K562 (cell line): ENCODE data around the gene UBL7. TPM values are rescaled to one million over a fixed set of nuclear protein-coding genes. Genes with fewer than 3 reads are reported as not detected.
A peak's percentile ranks its signal among the peaks of the same experiment; 100 is the strongest.

Source experiments
- ATAC-seq: fragments of 200-7000 bp; cut with Tn5 transposase; 3 replicates; pipeline ENCODE4 v1.9.1; 2020; ENCODE audit warnings: moderate library complexity
- BruUV-seq: library from RNA; stranded (reverse); fragments of 400-500 nt; replicated peaks from 2 replicates; lab custom pipeline; 2021; lab: Mats Ljungman, UMichigan
- CTCF ChIA-PET: fragments of 300-600 bp; formaldehyde crosslinking; extraction: SDS; loops from one replicate; lab custom pipeline; 2021; ENCODE audit warnings: low intra/inter-chr PET ratio; lab: Yijun Ruan, JAX
- POLR2A ChIA-PET: fragments of 300-600, 350-650 bp; sonication (Branson Sonifier 250); formaldehyde crosslinking; extraction: SDS; loops from one replicate; lab custom pipeline; 2021; ENCODE audit warnings: antibody characterized with exemption, inconsistent platforms; lab: Yijun Ruan, JAX
- DNase-seq, 4 experiments: peaks; one replicate each; pipeline versions ENCODE4 v3.0.0 to v3.0.0-alpha.2; 2011 to 2018; ENCODE audit warnings: low spot score in 3 of 4, mixed read lengths in 3 of 4; ENCODE audit errors: extremely low read depth in 1 of 4
- FAIRE-seq: peaks from 2 replicates; lab custom pipeline; 2011; peaks lifted over from hg19 to GRCh38; lab: Jason Lieb, UNC
- H2AFZ ChIP-seq: 2 replicates; pipeline ENCODE4 v1.6.0; 2011; ENCODE audit warnings: low read depth, low read length, control low read depth, inconsistent platforms
- H3K27ac ChIP-seq: fragments of 200-600 bp; 3 replicates; pipeline ENCODE4 v1.8.0; 2011; ENCODE audit warnings: low read depth, mild to moderate bottlenecking, control low read depth, inconsistent platforms, low read length, moderate library complexity, mixed read lengths; ENCODE audit errors: extremely low read depth
- H3K27me3 ChIP-seq, 2 experiments: fragments of 300-600 bp in 1 of 2; 2 replicates in 1 of 2; 3 replicates in 1 of 2; pipeline versions ENCODE4 v1.6.0 to v1.8.0; 2011; ENCODE audit warnings: inconsistent platforms in 2 of 2, low read length in 2 of 2, mild to moderate bottlenecking in 1 of 2, mixed read lengths in 1 of 2, moderate library complexity in 1 of 2; ENCODE audit not compliant: control insufficient read depth in 2 of 2, insufficient read depth in 2 of 2
- H3K36me3 ChIP-seq: fragments of 300-600 bp; 3 replicates; pipeline ENCODE4 v1.8.0; 2011; ENCODE audit warnings: mild to moderate bottlenecking, low read length, inconsistent platforms; ENCODE audit not compliant: control insufficient read depth, insufficient read depth
- H3K4me1 ChIP-seq, 2 experiments: fragments of 200-600 bp in 1 of 2; replicated peaks in 1 of 2; 2 replicates in 1 of 2; 3 replicates in 1 of 2; pipeline versions ENCODE4 v1.5.1 to v1.8.0; 2011; ENCODE audit warnings: inconsistent platforms in 2 of 2, low read length in 2 of 2, mild to moderate bottlenecking in 1 of 2, mixed read lengths in 1 of 2, moderate library complexity in 1 of 2; ENCODE audit not compliant: control insufficient read depth in 2 of 2, insufficient read depth in 2 of 2
- H3K4me2 ChIP-seq: 2 replicates; pipeline ENCODE4 v1.6.1; 2011; ENCODE audit warnings: low read length, control low read depth, inconsistent platforms, mixed read lengths; ENCODE audit not compliant: insufficient read depth
- H3K4me3 ChIP-seq: fragments of 200-600 bp; sonication (generic), shearing (Covaris generic); 2 replicates; pipeline ENCODE4 v1.5.1; 2016; ENCODE audit warnings: control low read depth, inconsistent platforms
- H3K79me2 ChIP-seq: fragments of 200-600 bp; 3 replicates; pipeline ENCODE4 v1.8.0; 2011; ENCODE audit warnings: low read length, inconsistent platforms; ENCODE audit not compliant: control insufficient read depth, insufficient read depth
- H3K9ac ChIP-seq, 2 experiments: 2 replicates each; pipeline versions ENCODE4 v1.6.0 to v1.6.1; 2011; ENCODE audit warnings: low read depth in 2 of 2, low read length in 2 of 2, control low read depth in 1 of 2, inconsistent platforms in 1 of 2, mild to moderate bottlenecking in 1 of 2, mixed read lengths in 1 of 2; ENCODE audit not compliant: insufficient read depth in 1 of 2
- H3K9me1 ChIP-seq: one replicate; pipeline ENCODE4 v1.6.0; 2011; ENCODE audit warnings: inconsistent platforms, mild to moderate bottlenecking, low read length, moderate library complexity; ENCODE audit not compliant: control insufficient read depth, insufficient read depth
- H3K9me3 ChIP-seq: replicated peaks from 2 replicates; pipeline ENCODE4 v1.5.1; 2011; ENCODE audit warnings: low read depth, low read length, inconsistent platforms; ENCODE audit not compliant: control insufficient read depth, insufficient read depth
- H4K20me1 ChIP-seq: replicated peaks from 2 replicates; pipeline ENCODE4 v1.6.1; 2011; ENCODE audit warnings: low read length, inconsistent platforms, mixed read lengths; ENCODE audit not compliant: control insufficient read depth, insufficient read depth
- CBFA2T2 ChIP-seq: fragments of 450-650 bp; conservative IDR thresholded peaks from 2 replicates; pipeline ENCODE4 v1.6.1; 2017; ENCODE audit warnings: mild to moderate bottlenecking
- CTCFL ChIP-seq: IDR thresholded peaks from 2 replicates; pipeline ENCODE4 v1.6.1; 2011; ENCODE audit warnings: borderline replicate concordance, low read depth, mild to moderate bottlenecking, moderate library complexity, low read length; ENCODE audit not compliant: insufficient read depth, poor library complexity, severe bottlenecking
- GATAD2B ChIP-seq: fragments of 450-650 bp; IDR thresholded peaks from 2 replicates; pipeline ENCODE4 v1.6.1; 2017; ENCODE audit warnings: mild to moderate bottlenecking, borderline replicate concordance
- MED1 ChIP-seq: sonication (generic); formaldehyde crosslinking; IDR thresholded peaks from 2 replicates; pipeline ENCODE4 v1.8.1; 2023; ENCODE audit warnings: missing genetic modification reagents, borderline replicate concordance
- MTF1 ChIP-seq: fragments of 250-450 bp; sonication (Bioruptor Pico); IDR thresholded peaks from 2 replicates; pipeline ENCODE4 v1.9.0; 2021; ENCODE audit warnings: moderate library complexity, mild to moderate bottlenecking, inconsistent platforms, borderline replicate concordance
- NR2F6 ChIP-seq: fragments of 450-650 bp; formaldehyde crosslinking; IDR thresholded peaks from 2 replicates; pipeline ENCODE4 v1.4.0; 2020; ENCODE audit warnings: mild to moderate bottlenecking
- SOX6 ChIP-seq: fragments of 450-650 bp; IDR thresholded peaks from 2 replicates; pipeline ENCODE4 v1.6.1; 2014; ENCODE audit warnings: mild to moderate bottlenecking
- ZC3H4 ChIP-seq: sonication (generic); formaldehyde crosslinking; IDR thresholded peaks from 2 replicates; pipeline ENCODE4 v1.9.0; 2021; ENCODE audit warnings: missing genetic modification reagents, borderline replicate concordance
- WGBS: fragments of 100-300 bp; shearing (Covaris generic); methylation state at CpG from one replicate; pipeline ENCODE4 v1.1.6; 2016; ENCODE audit warnings: low coverage, mixed read lengths; ENCODE audit not compliant: insufficient coverage; ENCODE audit errors: missing lambda C conversion rate; 5-methylcytosine and 5-hydroxymethylcytosine counted together
- in situ Hi-C: fragments of 300-500 bp; cut with MboI; formaldehyde crosslinking; loops from 4 replicates; pipeline ENCODE4 v1.15.0; 2018; ENCODE audit warnings: inconsistent platforms, mixed read lengths
- intact Hi-C: fragments of 100-400 bp; cut with micrococcal nuclease; formaldehyde crosslinking; loops from 2 replicates; pipeline ENCODE4 v1.14.2; 2022
- polyA plus RNA-seq, 8 experiments: library from polyadenylated mRNA; depleted of rRNA in 4 of 8; stranded (reverse) in 5 of 8; unstranded in 3 of 8; fragments of >200 nt; fragmentation: Nextera tagmentation in 2 of 8; fragmentation: Illumina TruSeq in 1 of 8; extraction: Ambion mirVana in 2 of 8; extraction: Trizol in 1 of 8; gene quantifications; 2 replicates each; pipeline versions ENCODE4 v1.2.1 to v1.2.3, GENCODE V29; 2011 to 2014; ENCODE audit warnings: inconsistent platforms in 1 of 8, missing spikeins in 1 of 8
- total RNA-seq, 7 experiments: library from RNA; depleted of rRNA in 6 of 7; stranded (reverse); fragments of >200 nt in 6 of 7; fragmentation: Illumina TruSeq in 2 of 7; extraction: Trizol in 2 of 7; gene quantifications; 2 replicates each; pipeline versions ENCODE4 v1.2.1 to v1.2.3, GENCODE V29; 2011 to 2021; ENCODE audit warnings: low replicate concordance in 1 of 7

UBL7 gene
- total and polyA plus RNA-seq, 9 of the 15 experiments (the other 6 are each of a cell fraction or from before 2014, with no cell fraction given), result 19.2 to 63.4 (median 44.9) TPM

GRCh38 chr15:74422265-74422651 is 38.7 kb downstream of the UBL7 start:
- ChIA-PET CTCF (interaction anchor here (0.5 kb wide), 1 partner anchor 76 kb away, joined by 3 read pairs; no protein-coding TSS in a partner anchor), POLR2A (interaction anchor here (1.3 kb wide), 1 partner anchor 10 kb away, joined by 6 read pairs; no protein-coding TSS in a partner anchor)
- intact Hi-C loops, result no loop called here
- no peak for FAIRE-seq
- Histone ChIP-seq H3K4me3 (no peak overlapping the region), H3K9me1 (peaks cover 8% of the 10 kb centered on the region), H3K36me3 (peaks cover 46% of the 10 kb centered on the region), H3K4me1 (peaks cover 56 to 76% of the 10 kb centered on the region in 2 experiments), H2AFZ (no peak overlapping the region), H4K20me1 (peaks cover 41% of the 10 kb centered on the region), H3K27ac (no peak overlapping the region; the same call in 2 of the 3 replicates), H3K79me2 (peaks cover 88% of the 10 kb centered on the region), H3K27me3 (no peaks in the 10 kb centered on the region), H3K9ac (peak overlapping the region in 1 of 2 experiments; percentile 82; a peak in 3 of 4 replicates), H3K4me2 (no peak overlapping the region), H3K9me3 (no peaks in the 10 kb centered on the region)
- in situ Hi-C loops, result no loop called here
- no peak for ATAC-seq
- BruUV-seq, result no TSS peak
- TF ChIP-seq CBFA2T2 (no peak), SOX6 (no peak), MED1 (CRISPR knock-in tag) (no peak), CTCFL (no peak), NR2F6 (no peak), ZC3H4 (CRISPR knock-in tag) (no peak), GATAD2B (no peak), MTF1 (no peak)
- WGBS, result 87% methylated on average over 8 of the region's 9 CpGs
- no peak for DNase-seq
